Measurements from ENCODE around the gene LENG8. TPM values are rescaled to one million over a fixed set of nuclear protein-coding genes. Genes with fewer than 3 reads are reported as not detected.

The LENG8 gene
- total RNA-seq, 2 donors from 2014 or later: 139 to 171 TPM

DNA sequence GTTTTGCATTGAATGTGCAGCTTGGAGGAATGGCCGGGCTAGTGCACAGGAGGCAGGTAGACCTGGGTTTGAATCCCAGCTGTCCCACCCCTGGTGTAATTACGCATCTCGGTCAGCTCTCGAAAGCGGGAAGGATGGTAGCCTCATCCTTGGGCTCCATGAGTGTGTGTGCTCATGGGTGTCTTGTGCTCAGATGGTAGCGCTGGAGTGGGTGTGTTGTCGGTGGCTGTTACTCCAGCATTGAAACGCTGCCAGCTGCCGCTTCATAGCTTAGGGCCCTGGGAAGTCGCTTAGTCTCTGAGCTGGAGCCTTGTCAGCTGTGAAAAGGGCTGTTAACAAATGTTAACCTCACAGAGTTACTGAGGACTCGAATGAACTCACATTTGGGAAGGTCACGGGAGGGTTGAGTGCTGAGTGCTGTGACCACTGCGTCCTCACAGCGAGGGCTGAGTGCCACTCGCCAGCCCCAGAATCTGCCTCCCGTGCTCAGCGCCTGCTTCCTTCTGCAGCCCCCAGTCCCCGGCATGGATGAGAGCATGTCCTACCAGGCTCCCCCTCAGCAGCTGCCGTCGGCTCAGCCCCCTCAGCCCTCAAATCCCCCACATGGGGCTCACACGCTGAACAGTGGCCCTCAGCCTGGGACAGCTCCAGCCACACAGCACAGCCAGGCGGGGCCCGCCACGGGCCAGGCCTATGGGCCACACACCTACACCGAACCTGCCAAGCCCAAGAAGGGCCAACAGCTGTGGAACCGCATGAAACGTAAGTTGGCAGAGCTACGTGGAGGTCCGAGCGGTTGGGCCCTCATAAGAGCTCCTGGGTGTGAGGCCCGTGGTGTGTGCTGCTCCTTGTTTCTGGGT is 5.2 kb downstream of the LENG8 start:
- peaks cover 9% of the 10 kb centered on the region for H3K4me1 ChIP-seq (ENCODE audit: control insufficient read depth, insufficient read depth, low read length)
- H3K9ac ChIP-seq (ENCODE audit: extremely low read depth, low read length, poor library complexity, severe bottlenecking): no peak overlapping the region
- no peak overlapping the region for H3K4me3 ChIP-seq (ENCODE audit: low read length)
- Mint-ChIP-seq H3K27me3 (ENCODE audit: insufficient read depth) (no peaks in the 10 kb centered on the region), H3K36me3 (ENCODE audit: low read depth) (peaks cover 72% of the 10 kb centered on the region), H3K4me3 (no peak overlapping the region), H3K27ac (no peak overlapping the region), H3K4me1 (peaks cover 20% of the 10 kb centered on the region), H3K9me3 (no peaks in the 10 kb centered on the region)
- no peak for DNase-seq
- peaks cover 72% of the 10 kb centered on the region for H3K36me3 ChIP-seq (ENCODE audit: control insufficient read depth, insufficient read depth, low read length)
- 96% methylated on average over 23 to 31 of the region's 31 CpGs for WGBS, 2 experiments (ENCODE audit: insufficient coverage in 1 of 2, insufficient read length in 1 of 2)
- H3K9me3 ChIP-seq (ENCODE audit: control insufficient read depth, low read length): no peaks in the 10 kb centered on the region
- TF ChIP-seq, protein P1, sequence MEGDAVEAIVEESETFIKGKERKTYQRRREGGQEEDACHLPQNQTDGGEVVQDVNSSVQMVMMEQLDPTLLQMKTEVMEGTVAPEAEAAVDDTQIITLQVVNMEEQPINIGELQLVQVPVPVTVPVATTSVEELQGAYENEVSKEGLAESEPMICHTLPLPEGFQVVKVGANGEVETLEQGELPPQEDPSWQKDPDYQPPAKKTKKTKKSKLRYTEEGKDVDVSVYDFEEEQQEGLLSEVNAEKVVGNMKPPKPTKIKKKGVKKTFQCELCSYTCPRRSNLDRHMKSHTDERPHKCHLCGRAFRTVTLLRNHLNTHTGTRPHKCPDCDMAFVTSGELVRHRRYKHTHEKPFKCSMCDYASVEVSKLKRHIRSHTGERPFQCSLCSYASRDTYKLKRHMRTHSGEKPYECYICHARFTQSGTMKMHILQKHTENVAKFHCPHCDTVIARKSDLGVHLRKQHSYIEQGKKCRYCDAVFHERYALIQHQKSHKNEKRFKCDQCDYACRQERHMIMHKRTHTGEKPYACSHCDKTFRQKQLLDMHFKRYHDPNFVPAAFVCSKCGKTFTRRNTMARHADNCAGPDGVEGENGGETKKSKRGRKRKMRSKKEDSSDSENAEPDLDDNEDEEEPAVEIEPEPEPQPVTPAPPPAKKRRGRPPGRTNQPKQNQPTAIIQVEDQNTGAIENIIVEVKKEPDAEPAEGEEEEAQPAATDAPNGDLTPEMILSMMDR (conservative IDR thresholded peaks at IDR 0.05): no peak
- no peaks in the 10 kb centered on the region for H3K27me3 ChIP-seq (ENCODE audit: control insufficient read depth, insufficient read depth, low read length, poor library complexity, severe bottlenecking)
- H3K27ac ChIP-seq (ENCODE audit: low read depth, low read length): no peak overlapping the region

DNA sequence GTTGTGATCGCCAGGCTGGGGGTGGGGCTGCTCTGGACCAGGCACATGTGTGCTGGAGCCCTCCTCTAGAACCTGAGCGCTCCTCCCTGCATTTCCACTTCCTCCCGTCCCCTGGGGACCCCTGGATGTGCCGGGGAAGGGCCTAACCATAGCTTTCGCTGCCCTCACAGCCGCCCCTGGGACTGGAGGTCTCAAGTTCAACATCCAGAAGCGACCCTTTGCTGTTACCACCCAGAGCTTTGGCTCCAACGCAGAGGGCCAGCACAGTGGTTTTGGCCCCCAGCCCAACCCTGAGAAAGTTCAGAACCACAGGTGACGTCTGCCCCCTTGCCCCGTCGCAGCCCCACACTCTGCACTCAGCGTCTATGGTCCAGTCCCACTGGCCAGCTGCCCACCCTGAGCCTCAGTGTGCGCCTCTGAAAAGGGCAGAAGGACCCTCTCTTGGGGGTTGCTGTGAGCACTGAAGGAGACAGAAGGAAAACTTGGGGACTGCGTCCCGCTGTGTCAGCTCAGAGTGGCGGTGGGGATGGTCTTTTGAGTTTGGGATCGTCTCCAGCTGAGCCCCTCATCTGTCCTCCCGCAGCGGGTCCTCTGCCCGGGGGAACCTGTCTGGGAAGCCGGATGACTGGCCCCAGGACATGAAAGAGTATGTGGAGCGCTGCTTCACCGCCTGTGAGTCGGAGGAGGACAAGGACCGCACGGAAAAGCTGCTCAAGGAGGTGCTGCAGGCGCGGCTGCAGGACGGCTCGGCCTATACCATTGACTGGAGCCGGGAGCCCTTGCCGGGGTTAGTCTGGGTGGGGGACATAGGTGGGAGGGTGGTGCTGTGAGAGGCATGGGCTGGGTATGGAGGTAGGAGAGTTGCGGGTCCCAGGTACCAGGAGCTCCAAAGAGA is 6.0 kb downstream of the LENG8 start:
- Mint-ChIP-seq H3K4me3 (no peak overlapping the region), H3K4me1 (peaks cover 17% of the 10 kb centered on the region), H3K27me3 (ENCODE audit: insufficient read depth) (no peaks in the 10 kb centered on the region), H3K27ac (no peak overlapping the region), H3K9me3 (no peaks in the 10 kb centered on the region), H3K36me3 (ENCODE audit: low read depth) (peaks cover 78% of the 10 kb centered on the region)
- peaks cover 80% of the 10 kb centered on the region for H3K36me3 ChIP-seq (ENCODE audit: control insufficient read depth, insufficient read depth, low read length)
- no peak for DNase-seq
- TF ChIP-seq, protein P1 (conservative IDR thresholded peaks at IDR 0.05): no peak
- peaks cover 9% of the 10 kb centered on the region for H3K4me1 ChIP-seq (ENCODE audit: control insufficient read depth, insufficient read depth, low read length)
- no peaks in the 10 kb centered on the region for H3K9me3 ChIP-seq (ENCODE audit: control insufficient read depth, low read length)
- no peak overlapping the region for H3K9ac ChIP-seq (ENCODE audit: extremely low read depth, low read length, poor library complexity, severe bottlenecking)
- WGBS, 2 experiments (ENCODE audit: insufficient coverage in 1 of 2, insufficient read length in 1 of 2): 94 to 97% methylated on average over 26 to 33 of the region's 33 CpGs
- no peak overlapping the region for H3K27ac ChIP-seq (ENCODE audit: low read depth, low read length)
- no peaks in the 10 kb centered on the region for H3K27me3 ChIP-seq (ENCODE audit: control insufficient read depth, insufficient read depth, low read length, poor library complexity, severe bottlenecking)
- no peak overlapping the region for H3K4me3 ChIP-seq (ENCODE audit: low read length)

DNA sequence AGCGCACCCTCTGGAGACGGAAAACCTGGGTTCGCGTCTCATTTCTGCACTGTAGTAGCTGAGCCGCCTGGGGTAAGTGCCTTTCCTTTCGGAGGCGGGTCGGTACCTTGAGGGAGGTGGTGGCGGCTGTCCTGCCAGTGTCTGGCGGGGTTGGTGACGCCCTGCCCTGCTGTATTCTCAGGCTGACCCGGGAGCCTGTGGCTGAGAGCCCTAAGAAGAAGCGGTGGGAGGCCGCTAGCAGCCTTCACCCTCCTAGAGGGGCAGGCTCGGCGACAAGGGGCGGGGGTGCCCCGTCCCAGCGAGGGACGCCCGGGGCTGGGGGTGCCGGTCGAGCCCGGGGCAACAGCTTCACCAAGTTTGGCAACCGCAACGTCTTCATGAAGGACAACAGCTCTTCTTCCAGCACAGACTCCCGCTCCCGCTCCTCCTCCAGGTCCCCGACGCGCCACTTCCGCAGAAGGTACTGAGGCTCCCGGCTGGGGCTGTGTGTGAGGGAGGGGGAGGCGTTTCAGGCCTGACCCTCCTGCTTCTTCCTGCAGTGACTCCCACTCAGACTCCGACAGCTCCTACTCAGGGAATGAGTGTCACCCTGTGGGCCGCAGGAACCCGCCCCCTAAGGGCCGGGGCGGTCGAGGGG is 6.9 kb downstream of the LENG8 start:
- Histone ChIP-seq H3K4me1 (ENCODE audit: control insufficient read depth, insufficient read depth, low read length) (peaks cover 5% of the 10 kb centered on the region), H3K4me3 (ENCODE audit: low read length) (no peak overlapping the region), H3K27ac (ENCODE audit: low read depth, low read length) (no peak overlapping the region), H3K27me3 (ENCODE audit: control insufficient read depth, insufficient read depth, low read length, poor library complexity, severe bottlenecking) (no peaks in the 10 kb centered on the region), H3K9ac (ENCODE audit: extremely low read depth, low read length, poor library complexity, severe bottlenecking) (no peak overlapping the region), H3K36me3 (ENCODE audit: control insufficient read depth, insufficient read depth, low read length) (peaks cover 83% of the 10 kb centered on the region), H3K9me3 (ENCODE audit: control insufficient read depth, low read length) (no peaks in the 10 kb centered on the region)
- TF ChIP-seq, protein P1 (conservative IDR thresholded peaks at IDR 0.05): no peak
- H3K27ac Mint-ChIP-seq: no peak overlapping the region
- H3K4me3 Mint-ChIP-seq: no peak overlapping the region
- no peaks in the 10 kb centered on the region for H3K9me3 Mint-ChIP-seq
- H3K4me1 Mint-ChIP-seq: peaks cover 8% of the 10 kb centered on the region
- no peaks in the 10 kb centered on the region for H3K27me3 Mint-ChIP-seq (ENCODE audit: insufficient read depth)
- WGBS, 2 experiments (ENCODE audit: insufficient coverage in 1 of 2, insufficient read length in 1 of 2): 95 to 97% methylated on average over 24 to 39 of the region's 40 CpGs
- peaks cover 80% of the 10 kb centered on the region for H3K36me3 Mint-ChIP-seq (ENCODE audit: low read depth)
- no peak for DNase-seq
